ENCODE data around the gene SEC61B.

- TF ChIP-seq CTCF (IDR thresholded peaks at IDR 0.05): no peak
- no peak for TF ChIP-seq POLR2A (IDR thresholded peaks at IDR 0.05)
Measured at GRCh38 chr9:99185348-99185632, 36.8 kb upstream of the SEC61B start.
